ENCODE measurements around the gene PALM3.

DNA sequence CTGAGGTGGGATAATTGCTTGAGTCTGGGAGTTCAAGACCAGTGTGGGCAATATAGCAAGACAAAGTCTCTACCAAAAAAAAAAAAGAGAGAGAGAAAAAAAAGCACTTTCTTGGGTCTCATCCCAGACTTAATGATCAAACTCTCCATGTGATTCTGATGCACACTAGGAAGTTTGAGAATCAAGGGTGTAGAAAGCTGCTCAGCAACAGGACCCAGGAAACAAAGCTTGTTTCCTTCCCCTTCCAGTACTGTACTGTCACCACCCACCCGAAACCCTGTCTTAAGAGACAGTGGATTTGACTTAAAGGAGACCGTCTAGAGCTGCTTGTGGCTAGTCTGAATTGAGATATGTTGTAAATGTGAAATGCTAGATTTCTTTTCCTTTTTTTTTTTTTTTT is 16.5 kb upstream of the PALM3 start:
- TF ChIP-seq, protein P1, sequence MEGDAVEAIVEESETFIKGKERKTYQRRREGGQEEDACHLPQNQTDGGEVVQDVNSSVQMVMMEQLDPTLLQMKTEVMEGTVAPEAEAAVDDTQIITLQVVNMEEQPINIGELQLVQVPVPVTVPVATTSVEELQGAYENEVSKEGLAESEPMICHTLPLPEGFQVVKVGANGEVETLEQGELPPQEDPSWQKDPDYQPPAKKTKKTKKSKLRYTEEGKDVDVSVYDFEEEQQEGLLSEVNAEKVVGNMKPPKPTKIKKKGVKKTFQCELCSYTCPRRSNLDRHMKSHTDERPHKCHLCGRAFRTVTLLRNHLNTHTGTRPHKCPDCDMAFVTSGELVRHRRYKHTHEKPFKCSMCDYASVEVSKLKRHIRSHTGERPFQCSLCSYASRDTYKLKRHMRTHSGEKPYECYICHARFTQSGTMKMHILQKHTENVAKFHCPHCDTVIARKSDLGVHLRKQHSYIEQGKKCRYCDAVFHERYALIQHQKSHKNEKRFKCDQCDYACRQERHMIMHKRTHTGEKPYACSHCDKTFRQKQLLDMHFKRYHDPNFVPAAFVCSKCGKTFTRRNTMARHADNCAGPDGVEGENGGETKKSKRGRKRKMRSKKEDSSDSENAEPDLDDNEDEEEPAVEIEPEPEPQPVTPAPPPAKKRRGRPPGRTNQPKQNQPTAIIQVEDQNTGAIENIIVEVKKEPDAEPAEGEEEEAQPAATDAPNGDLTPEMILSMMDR (IDR thresholded peaks at IDR 0.05), result no peak
- TF ChIP-seq POLR2A (IDR thresholded peaks at IDR 0.05), result no peak
